Lower leg skin (tissue), 4 donors: Measurements from ENCODE around the gene RBBP5. TPM values are rescaled to one million over a fixed set of nuclear protein-coding genes. Genes with fewer than 3 reads are reported as not detected.

Experiments used
- DNase-seq, 2 donors: peaks; one replicate each; pipeline ENCODE4 v3.0.0-alpha.2; 2019; ENCODE audit warnings: low spot score in 2 of 2
- H3K4me3 ChIP-seq: fragments of 200-600 bp; sonication (generic); 2 replicates; pipeline ENCODE4 v1.5.1; 2017; ENCODE audit warnings: mild to moderate bottlenecking, low read depth; ENCODE audit not compliant: poor library complexity, severe bottlenecking
- CTCF ChIP-seq, 3 donors: fragments of 450-650 bp; IDR thresholded peaks; one replicate each; pipeline ENCODE4 v1.5.1; 2016; ENCODE audit warnings: antibody characterized with exemption in 3 of 3, mild to moderate bottlenecking in 3 of 3, moderate library complexity in 2 of 3
- POLR2A ChIP-seq, 2 donors: fragments of 450-650 bp; IDR thresholded peaks; one replicate each; pipeline ENCODE4 v1.6.1; 2016 to 2017; ENCODE audit warnings: antibody characterized with exemption in 2 of 2, mild to moderate bottlenecking in 1 of 2, moderate library complexity in 1 of 2
- WGBS, 2 donors: methylation state at CpG; one replicate each; pipeline ENCODE4 v1.1.5; 2018; 5-methylcytosine and 5-hydroxymethylcytosine counted together
- intact Hi-C: fragments of 100-400 bp; cut with DNase I; formaldehyde crosslinking; loops from one replicate; pipeline ENCODE4 v1.15.0; 2023; ENCODE audit warnings: low total_unique reads
- total RNA-seq, 4 donors: library from RNA; depleted of rRNA; stranded (reverse); fragments of >200 nt; gene quantifications; one replicate each; pipeline ENCODE4 v1.1.0, GENCODE V29; 2016

The RBBP5 gene
- total RNA-seq, 4 donors from 2014 or later: 16.2 to 35.8 (median 17.3) TPM

GRCh38 chr1:205140113-205140512 is 18.3 kb upstream of the RBBP5 start:
- WGBS, 2 donors: 68 to 89% methylated on average over 4 of the region's 4 CpGs
- intact Hi-C loops: loop anchor here (5.0 kb wide), 1 partner anchor 153 kb away; no protein-coding TSS in a partner anchor
- TF ChIP-seq POLR2A (IDR thresholded peaks at IDR 0.05) (no peak), CTCF (IDR thresholded peaks at IDR 0.05) (no peak)
- DNase-seq: no peak
- no peak overlapping the region for H3K4me3 ChIP-seq

GRCh38 chr1:205137901-205138300 is 16.1 kb upstream of the RBBP5 start:
- no peak overlapping the region for H3K4me3 ChIP-seq
- WGBS, 2 donors: 72 to 77% methylated on average over 3 of the region's 3 CpGs
- TF ChIP-seq POLR2A (IDR thresholded peaks at IDR 0.05): no peak
- TF ChIP-seq CTCF (IDR thresholded peaks at IDR 0.05): no peak
- intact Hi-C loops: no loop called here
- DNase-seq: no peak

- intact Hi-C loops: loop anchor here (5.0 kb wide), 1 partner anchor 151 kb away; no protein-coding TSS in a partner anchor
- WGBS, 2 donors: 58 to 82% methylated on average over 1 of the region's 1 CpG
- H3K4me3 ChIP-seq: no peak overlapping the region
- TF ChIP-seq POLR2A (IDR thresholded peaks at IDR 0.05) (no peak), CTCF (IDR thresholded peaks at IDR 0.05) (no peak)
- DNase-seq: no peak
These were observed 11.5 kb upstream of the RBBP5 start for GRCh38 chr1:205133287-205133686.

- 86 to 87% methylated on average over 4 of the region's 4 CpGs for WGBS, 2 donors
- intact Hi-C loops: loop anchor here (5.0 kb wide), 1 partner anchor 147 kb away; no protein-coding TSS in a partner anchor
- TF ChIP-seq POLR2A (IDR thresholded peaks at IDR 0.05): no peak
- no peak for TF ChIP-seq CTCF (IDR thresholded peaks at IDR 0.05)
- no peak for DNase-seq
- no peak overlapping the region for H3K4me3 ChIP-seq
These were observed 7.8 kb upstream of the RBBP5 start for GRCh38 chr1:205129447-205130029.

GRCh38 chr1:205128050-205128449 is 6.3 kb upstream of the RBBP5 start:
- no peak for DNase-seq
- intact Hi-C loops: no loop called here
- no peak for TF ChIP-seq CTCF (IDR thresholded peaks at IDR 0.05)
- TF ChIP-seq POLR2A (IDR thresholded peaks at IDR 0.05): no peak
- no peak overlapping the region for H3K4me3 ChIP-seq
- WGBS, 2 donors: 87 to 93% methylated on average over 2 of the region's 2 CpGs

GRCh38 chr1:205127646-205128045 is 5.9 kb upstream of the RBBP5 start:
- H3K4me3 ChIP-seq: no peak overlapping the region
- WGBS, 2 donors: 92 to 95% methylated on average over 3 of the region's 3 CpGs
- no peak for TF ChIP-seq POLR2A (IDR thresholded peaks at IDR 0.05)
- intact Hi-C loops: no loop called here
- no peak for DNase-seq
